ENCODE results near the gene FNIP2. TPM values are rescaled to one million over a fixed set of nuclear protein-coding genes. Genes with fewer than 3 reads are reported as not detected.

The FNIP2 gene
- total and polyA plus RNA-seq, 9 of the 15 experiments (the other 6 are each of a cell fraction or from before 2014, with no cell fraction given): 1.7 to 15.5 (median 8.3) TPM

DNA sequence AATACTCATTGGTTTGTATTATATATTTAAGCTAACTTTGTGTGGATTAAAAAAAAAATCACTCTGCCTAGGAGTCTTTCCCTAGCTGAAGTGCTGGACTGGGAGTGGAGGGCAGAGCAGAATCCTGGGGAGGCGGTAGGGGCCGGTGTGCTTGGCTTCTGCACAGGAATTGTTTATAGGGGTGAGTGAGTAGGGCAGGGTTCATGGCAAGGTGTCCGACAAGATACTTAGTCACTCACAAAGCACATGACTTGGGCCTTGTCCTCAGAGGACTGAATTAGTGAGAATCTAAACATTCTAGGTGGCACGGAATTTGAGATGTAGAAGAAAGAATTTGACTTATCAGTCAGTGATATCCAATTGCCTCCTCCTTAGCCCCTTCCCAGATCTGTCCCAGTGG is 32.2 kb downstream of the FNIP2 start:
- intact Hi-C loops (cut with micrococcal nuclease): no loop called here
- in situ Hi-C loops (cut with MboI): no loop called here
- WGBS (ENCODE audit: insufficient coverage, low coverage, missing lambda C conversion rate): 43% methylated on average over 4 of the region's 4 CpGs

More for the DNA sequence above, 32.2 kb downstream of the FNIP2 start:
- peaks cover 1% of the 10 kb centered on the region; the same call in 1 of the 2 replicates for H4K20me1 ChIP-seq (replicated peaks; ENCODE audit: control insufficient read depth, insufficient read depth, low read length)
- H3K79me2 ChIP-seq (ENCODE audit: control insufficient read depth, insufficient read depth, low read length): peaks cover 10% of the 10 kb centered on the region; the same call in 1 of the 3 replicates
- DNase-seq (ENCODE audit: extremely low read depth in 1 of 4, low spot score in 3 of 4) (no peak), ATAC-seq (peak; percentile 48), FAIRE-seq (no peak)
- H3K36me3 ChIP-seq (ENCODE audit: control insufficient read depth, insufficient read depth, low read length): no peaks in the 10 kb centered on the region
- BruUV-seq (replicated peaks): no TSS peak
- no peaks in the 10 kb centered on the region for H3K27me3 ChIP-seq (ENCODE audit: control insufficient read depth in 2 of 2, insufficient read depth in 2 of 2, low read length in 2 of 2)
- TF ChIP-seq BHLHE40 (IDR thresholded peaks at IDR 0.05; ENCODE audit: low read length) (peak; percentile 21; the same call in 1 of the 2 replicates), MEIS2 (IDR thresholded peaks at IDR 0.05; ENCODE audit: partially characterized antibody) (no peak)
- TF ChIP-seq, protein P1, sequence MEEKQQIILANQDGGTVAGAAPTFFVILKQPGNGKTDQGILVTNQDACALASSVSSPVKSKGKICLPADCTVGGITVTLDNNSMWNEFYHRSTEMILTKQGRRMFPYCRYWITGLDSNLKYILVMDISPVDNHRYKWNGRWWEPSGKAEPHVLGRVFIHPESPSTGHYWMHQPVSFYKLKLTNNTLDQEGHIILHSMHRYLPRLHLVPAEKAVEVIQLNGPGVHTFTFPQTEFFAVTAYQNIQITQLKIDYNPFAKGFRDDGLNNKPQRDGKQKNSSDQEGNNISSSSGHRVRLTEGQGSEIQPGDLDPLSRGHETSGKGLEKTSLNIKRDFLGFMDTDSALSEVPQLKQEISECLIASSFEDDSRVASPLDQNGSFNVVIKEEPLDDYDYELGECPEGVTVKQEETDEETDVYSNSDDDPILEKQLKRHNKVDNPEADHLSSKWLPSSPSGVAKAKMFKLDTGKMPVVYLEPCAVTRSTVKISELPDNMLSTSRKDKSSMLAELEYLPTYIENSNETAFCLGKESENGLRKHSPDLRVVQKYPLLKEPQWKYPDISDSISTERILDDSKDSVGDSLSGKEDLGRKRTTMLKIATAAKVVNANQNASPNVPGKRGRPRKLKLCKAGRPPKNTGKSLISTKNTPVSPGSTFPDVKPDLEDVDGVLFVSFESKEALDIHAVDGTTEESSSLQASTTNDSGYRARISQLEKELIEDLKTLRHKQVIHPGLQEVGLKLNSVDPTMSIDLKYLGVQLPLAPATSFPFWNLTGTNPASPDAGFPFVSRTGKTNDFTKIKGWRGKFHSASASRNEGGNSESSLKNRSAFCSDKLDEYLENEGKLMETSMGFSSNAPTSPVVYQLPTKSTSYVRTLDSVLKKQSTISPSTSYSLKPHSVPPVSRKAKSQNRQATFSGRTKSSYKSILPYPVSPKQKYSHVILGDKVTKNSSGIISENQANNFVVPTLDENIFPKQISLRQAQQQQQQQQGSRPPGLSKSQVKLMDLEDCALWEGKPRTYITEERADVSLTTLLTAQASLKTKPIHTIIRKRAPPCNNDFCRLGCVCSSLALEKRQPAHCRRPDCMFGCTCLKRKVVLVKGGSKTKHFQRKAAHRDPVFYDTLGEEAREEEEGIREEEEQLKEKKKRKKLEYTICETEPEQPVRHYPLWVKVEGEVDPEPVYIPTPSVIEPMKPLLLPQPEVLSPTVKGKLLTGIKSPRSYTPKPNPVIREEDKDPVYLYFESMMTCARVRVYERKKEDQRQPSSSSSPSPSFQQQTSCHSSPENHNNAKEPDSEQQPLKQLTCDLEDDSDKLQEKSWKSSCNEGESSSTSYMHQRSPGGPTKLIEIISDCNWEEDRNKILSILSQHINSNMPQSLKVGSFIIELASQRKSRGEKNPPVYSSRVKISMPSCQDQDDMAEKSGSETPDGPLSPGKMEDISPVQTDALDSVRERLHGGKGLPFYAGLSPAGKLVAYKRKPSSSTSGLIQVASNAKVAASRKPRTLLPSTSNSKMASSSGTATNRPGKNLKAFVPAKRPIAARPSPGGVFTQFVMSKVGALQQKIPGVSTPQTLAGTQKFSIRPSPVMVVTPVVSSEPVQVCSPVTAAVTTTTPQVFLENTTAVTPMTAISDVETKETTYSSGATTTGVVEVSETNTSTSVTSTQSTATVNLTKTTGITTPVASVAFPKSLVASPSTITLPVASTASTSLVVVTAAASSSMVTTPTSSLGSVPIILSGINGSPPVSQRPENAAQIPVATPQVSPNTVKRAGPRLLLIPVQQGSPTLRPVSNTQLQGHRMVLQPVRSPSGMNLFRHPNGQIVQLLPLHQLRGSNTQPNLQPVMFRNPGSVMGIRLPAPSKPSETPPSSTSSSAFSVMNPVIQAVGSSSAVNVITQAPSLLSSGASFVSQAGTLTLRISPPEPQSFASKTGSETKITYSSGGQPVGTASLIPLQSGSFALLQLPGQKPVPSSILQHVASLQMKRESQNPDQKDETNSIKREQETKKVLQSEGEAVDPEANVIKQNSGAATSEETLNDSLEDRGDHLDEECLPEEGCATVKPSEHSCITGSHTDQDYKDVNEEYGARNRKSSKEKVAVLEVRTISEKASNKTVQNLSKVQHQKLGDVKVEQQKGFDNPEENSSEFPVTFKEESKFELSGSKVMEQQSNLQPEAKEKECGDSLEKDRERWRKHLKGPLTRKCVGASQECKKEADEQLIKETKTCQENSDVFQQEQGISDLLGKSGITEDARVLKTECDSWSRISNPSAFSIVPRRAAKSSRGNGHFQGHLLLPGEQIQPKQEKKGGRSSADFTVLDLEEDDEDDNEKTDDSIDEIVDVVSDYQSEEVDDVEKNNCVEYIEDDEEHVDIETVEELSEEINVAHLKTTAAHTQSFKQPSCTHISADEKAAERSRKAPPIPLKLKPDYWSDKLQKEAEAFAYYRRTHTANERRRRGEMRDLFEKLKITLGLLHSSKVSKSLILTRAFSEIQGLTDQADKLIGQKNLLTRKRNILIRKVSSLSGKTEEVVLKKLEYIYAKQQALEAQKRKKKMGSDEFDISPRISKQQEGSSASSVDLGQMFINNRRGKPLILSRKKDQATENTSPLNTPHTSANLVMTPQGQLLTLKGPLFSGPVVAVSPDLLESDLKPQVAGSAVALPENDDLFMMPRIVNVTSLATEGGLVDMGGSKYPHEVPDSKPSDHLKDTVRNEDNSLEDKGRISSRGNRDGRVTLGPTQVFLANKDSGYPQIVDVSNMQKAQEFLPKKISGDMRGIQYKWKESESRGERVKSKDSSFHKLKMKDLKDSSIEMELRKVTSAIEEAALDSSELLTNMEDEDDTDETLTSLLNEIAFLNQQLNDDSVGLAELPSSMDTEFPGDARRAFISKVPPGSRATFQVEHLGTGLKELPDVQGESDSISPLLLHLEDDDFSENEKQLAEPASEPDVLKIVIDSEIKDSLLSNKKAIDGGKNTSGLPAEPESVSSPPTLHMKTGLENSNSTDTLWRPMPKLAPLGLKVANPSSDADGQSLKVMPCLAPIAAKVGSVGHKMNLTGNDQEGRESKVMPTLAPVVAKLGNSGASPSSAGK (IDR thresholded peaks at IDR 0.05): no peak
- no peak overlapping the region for H3K4me3 ChIP-seq
- no peak overlapping the region for H3K4me2 ChIP-seq (ENCODE audit: insufficient read depth, low read length)
- POLR2A ChIA-PET: interaction anchor here (1.7 kb wide), 1 partner anchor 25 kb away, joined by 4 read pairs; no protein-coding TSS in a partner anchor
- CTCF ChIA-PET (ENCODE audit: low intra/inter-chr PET ratio): interaction anchor here (0.6 kb wide), 1 partner anchor 395 kb away, joined by 3 read pairs; no protein-coding TSS in a partner anchor
- H3K9ac ChIP-seq (ENCODE audit: insufficient read depth in 1 of 2, low read depth in 2 of 2, low read length in 2 of 2): no peak overlapping the region
- no peak overlapping the region for H2AFZ ChIP-seq (ENCODE audit: low read depth, low read length)
- H3K4me1 ChIP-seq (replicated peaks in 1 of 2; ENCODE audit: control insufficient read depth in 2 of 2, insufficient read depth in 2 of 2, low read length in 2 of 2): peaks cover 3 to 13% of the 10 kb centered on the region in 2 experiments; a peak in 3 of 5 replicates
- H3K9me1 ChIP-seq (ENCODE audit: control insufficient read depth, insufficient read depth, low read length): no peaks in the 10 kb centered on the region
- H3K27ac ChIP-seq (ENCODE audit: extremely low read depth, low read depth, low read length): no peak overlapping the region
- no peaks in the 10 kb centered on the region for H3K9me3 ChIP-seq (replicated peaks; ENCODE audit: control insufficient read depth, insufficient read depth, low read depth, low read length)

All from K562 (cell line).